ENCODE measurements around the gene GDF3. TPM values are rescaled to one million over a fixed set of nuclear protein-coding genes. Genes with fewer than 3 reads are reported as not detected.

Gene GDF3
- total and polyA plus RNA-seq, 2 experiments from 2014 or later, result 15.3 to 31.7 TPM

DNA sequence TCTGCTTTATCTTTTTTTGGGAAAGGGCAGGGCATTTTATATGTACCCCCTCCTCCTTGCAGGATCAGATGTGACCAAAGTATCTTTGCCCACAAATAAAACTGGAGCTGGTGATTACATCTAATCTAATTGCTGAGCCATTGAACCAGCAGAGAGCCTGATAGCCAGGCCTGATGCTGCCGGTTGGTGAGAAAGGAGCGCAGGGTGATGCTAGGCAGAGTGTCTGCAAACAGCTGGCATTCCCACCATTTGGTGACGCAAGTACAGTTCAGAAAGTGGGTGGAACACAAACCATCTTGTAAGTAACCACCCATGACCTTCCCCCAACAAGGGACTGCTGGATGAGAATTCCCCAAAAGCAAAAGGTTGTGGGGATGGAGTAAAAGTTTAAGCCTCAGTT is 28.4 kb upstream of the GDF3 start:
- H3K27ac ChIP-seq (ENCODE audit: low read depth), result no peak overlapping the region
- Mint-ChIP-seq H3K27ac (no peak overlapping the region), H3K4me1 (no peaks in the 10 kb centered on the region), H3K27me3 (ENCODE audit: insufficient read depth, low read depth, poor library complexity) (peaks cover 2% of the 10 kb centered on the region), H3K36me3 (ENCODE audit: low read depth) (peaks cover 8% of the 10 kb centered on the region), H3K9me3 (no peaks in the 10 kb centered on the region; the same call in 2 of the 3 replicates), H3K4me3 (no peak overlapping the region)
- ATAC-seq (no peak), DNase-seq (ENCODE audit: low spot score) (no peak)
- H3F3A ChIP-seq (replicated peaks; ENCODE audit: low read depth), result 0 out of 2 replicates have a peak, but pooled peaks cover 7% of the 10 kb centered on the region
- no peaks in the 10 kb centered on the region for H3K9me2 ChIP-seq (ENCODE audit: insufficient read depth)
- H3K79me2 ChIP-seq (replicated peaks; ENCODE audit: insufficient read depth), result no peaks in the 10 kb centered on the region
- H3K4me2 ChIP-seq, result no peak overlapping the region
- no peak overlapping the region for H3K4me3 ChIP-seq
- peak overlapping the region; percentile 95 for H2AFZ ChIP-seq
- H3K27me3 ChIP-seq (ENCODE audit: insufficient read depth), result no peaks in the 10 kb centered on the region
- no peaks in the 10 kb centered on the region for H3K36me3 ChIP-seq (ENCODE audit: insufficient read depth)
- H3K4me1 ChIP-seq (ENCODE audit: insufficient read depth), result no peaks in the 10 kb centered on the region
- no peaks in the 10 kb centered on the region for H4K20me1 ChIP-seq (replicated peaks; ENCODE audit: insufficient read depth)
- TF ChIP-seq STAT1 (IDR thresholded peaks at IDR 0.05; ENCODE audit: unreplicated experiment) (no peak), JUNB (IDR thresholded peaks at IDR 0.05; ENCODE audit: unreplicated experiment) (no peak), EZH2 (IDR thresholded peaks at IDR 0.05; ENCODE audit: low read depth, unreplicated experiment) (no peak), CREB1 (CRISPR knock-in tag; IDR thresholded peaks at IDR 0.05; ENCODE audit: low read depth) (no peak), ZNF462 (CRISPR knock-in tag; IDR thresholded peaks at IDR 0.05) (no peak), NANOG (IDR thresholded peaks at IDR 0.05; ENCODE audit: borderline replicate concordance) (no peak), ZNF114 (CRISPR knock-in tag; IDR thresholded peaks at IDR 0.05) (no peak), POLR2AphosphoS5 (IDR thresholded peaks at IDR 0.05; ENCODE audit: low read depth) (no peak), ZNF331 (CRISPR knock-in tag; IDR thresholded peaks at IDR 0.05; ENCODE audit: low read depth) (no peak), EZH2phosphoT487 (IDR thresholded peaks at IDR 0.05; ENCODE audit: unreplicated experiment) (no peak)
- TF ChIP-seq, protein P1, sequence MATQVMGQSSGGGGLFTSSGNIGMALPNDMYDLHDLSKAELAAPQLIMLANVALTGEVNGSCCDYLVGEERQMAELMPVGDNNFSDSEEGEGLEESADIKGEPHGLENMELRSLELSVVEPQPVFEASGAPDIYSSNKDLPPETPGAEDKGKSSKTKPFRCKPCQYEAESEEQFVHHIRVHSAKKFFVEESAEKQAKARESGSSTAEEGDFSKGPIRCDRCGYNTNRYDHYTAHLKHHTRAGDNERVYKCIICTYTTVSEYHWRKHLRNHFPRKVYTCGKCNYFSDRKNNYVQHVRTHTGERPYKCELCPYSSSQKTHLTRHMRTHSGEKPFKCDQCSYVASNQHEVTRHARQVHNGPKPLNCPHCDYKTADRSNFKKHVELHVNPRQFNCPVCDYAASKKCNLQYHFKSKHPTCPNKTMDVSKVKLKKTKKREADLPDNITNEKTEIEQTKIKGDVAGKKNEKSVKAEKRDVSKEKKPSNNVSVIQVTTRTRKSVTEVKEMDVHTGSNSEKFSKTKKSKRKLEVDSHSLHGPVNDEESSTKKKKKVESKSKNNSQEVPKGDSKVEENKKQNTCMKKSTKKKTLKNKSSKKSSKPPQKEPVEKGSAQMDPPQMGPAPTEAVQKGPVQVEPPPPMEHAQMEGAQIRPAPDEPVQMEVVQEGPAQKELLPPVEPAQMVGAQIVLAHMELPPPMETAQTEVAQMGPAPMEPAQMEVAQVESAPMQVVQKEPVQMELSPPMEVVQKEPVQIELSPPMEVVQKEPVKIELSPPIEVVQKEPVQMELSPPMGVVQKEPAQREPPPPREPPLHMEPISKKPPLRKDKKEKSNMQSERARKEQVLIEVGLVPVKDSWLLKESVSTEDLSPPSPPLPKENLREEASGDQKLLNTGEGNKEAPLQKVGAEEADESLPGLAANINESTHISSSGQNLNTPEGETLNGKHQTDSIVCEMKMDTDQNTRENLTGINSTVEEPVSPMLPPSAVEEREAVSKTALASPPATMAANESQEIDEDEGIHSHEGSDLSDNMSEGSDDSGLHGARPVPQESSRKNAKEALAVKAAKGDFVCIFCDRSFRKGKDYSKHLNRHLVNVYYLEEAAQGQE (IDR thresholded peaks at IDR 0.05; ENCODE audit: unreplicated experiment), result no peak
- TF ChIP-seq, protein P2, sequence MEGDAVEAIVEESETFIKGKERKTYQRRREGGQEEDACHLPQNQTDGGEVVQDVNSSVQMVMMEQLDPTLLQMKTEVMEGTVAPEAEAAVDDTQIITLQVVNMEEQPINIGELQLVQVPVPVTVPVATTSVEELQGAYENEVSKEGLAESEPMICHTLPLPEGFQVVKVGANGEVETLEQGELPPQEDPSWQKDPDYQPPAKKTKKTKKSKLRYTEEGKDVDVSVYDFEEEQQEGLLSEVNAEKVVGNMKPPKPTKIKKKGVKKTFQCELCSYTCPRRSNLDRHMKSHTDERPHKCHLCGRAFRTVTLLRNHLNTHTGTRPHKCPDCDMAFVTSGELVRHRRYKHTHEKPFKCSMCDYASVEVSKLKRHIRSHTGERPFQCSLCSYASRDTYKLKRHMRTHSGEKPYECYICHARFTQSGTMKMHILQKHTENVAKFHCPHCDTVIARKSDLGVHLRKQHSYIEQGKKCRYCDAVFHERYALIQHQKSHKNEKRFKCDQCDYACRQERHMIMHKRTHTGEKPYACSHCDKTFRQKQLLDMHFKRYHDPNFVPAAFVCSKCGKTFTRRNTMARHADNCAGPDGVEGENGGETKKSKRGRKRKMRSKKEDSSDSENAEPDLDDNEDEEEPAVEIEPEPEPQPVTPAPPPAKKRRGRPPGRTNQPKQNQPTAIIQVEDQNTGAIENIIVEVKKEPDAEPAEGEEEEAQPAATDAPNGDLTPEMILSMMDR (conservative IDR thresholded peaks at IDR 0.05; ENCODE audit: low read depth in 2 of 2), result no peak
- TF ChIP-seq, protein P3, sequence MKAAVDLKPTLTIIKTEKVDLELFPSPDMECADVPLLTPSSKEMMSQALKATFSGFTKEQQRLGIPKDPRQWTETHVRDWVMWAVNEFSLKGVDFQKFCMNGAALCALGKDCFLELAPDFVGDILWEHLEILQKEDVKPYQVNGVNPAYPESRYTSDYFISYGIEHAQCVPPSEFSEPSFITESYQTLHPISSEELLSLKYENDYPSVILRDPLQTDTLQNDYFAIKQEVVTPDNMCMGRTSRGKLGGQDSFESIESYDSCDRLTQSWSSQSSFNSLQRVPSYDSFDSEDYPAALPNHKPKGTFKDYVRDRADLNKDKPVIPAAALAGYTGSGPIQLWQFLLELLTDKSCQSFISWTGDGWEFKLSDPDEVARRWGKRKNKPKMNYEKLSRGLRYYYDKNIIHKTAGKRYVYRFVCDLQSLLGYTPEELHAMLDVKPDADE (IDR thresholded peaks at IDR 0.05), result no peak
